22Rv1 (cell line): ENCODE data around the gene MTPN.

ENCODE experiments used
- CTCF ChIP-seq: fragments of 450-650 bp; IDR thresholded peaks from 2 replicates; pipeline ENCODE4 v1.5.1; 2017; ENCODE audit warnings: mild to moderate bottlenecking
- ZFX ChIP-seq: fragments of 450-650 bp; IDR thresholded peaks from 2 replicates; pipeline ENCODE4 v1.6.1; 2017; ENCODE audit warnings: antibody characterized with exemption, borderline replicate concordance

GRCh38 chr7:135911099-135911498 lies 66.1 kb downstream of the MTPN start:
- TF ChIP-seq ZFX: no peak
- no peak for TF ChIP-seq CTCF
